CD4-positive, alpha-beta T cell treated with Interleukin-6 at 100 ng/mL for 8 hours (primary cell): Measurements from ENCODE around the gene CDKAL1.
"Not testable (repeated sequence)": the region's sequence is repeated elsewhere in the genome, so short reads cannot be mapped to it uniquely, and the experiment has no call there.

Experiments
- DNase-seq: peaks from one replicate; pipeline ENCODE4 v3.0.0-alpha.2; 2020; ENCODE audit warnings: mixed read lengths, low spot score

Gene CDKAL1

GRCh38 chr6:21180155-21180554 is 645.9 kb downstream of the CDKAL1 start:
- no peak for DNase-seq

- DNase-seq: no peak
Observed at GRCh38 chr6:21180800-21181337, 646.6 kb downstream of the CDKAL1 start.

- no peak for DNase-seq
Observed at GRCh38 chr6:21181866-21182265, 647.6 kb downstream of the CDKAL1 start.

GRCh38 chr6:21182589-21182988 is 648.3 kb downstream of the CDKAL1 start:
- DNase-seq: no peak

- DNase-seq: no peak
Observed at GRCh38 chr6:21185861-21186478, 651.7 kb downstream of the CDKAL1 start.

GRCh38 chr6:21186479-21187055 is 652.3 kb downstream of the CDKAL1 start:
- DNase-seq: no peak

- DNase-seq: no peak
Observed at GRCh38 chr6:21187485-21187884, 653.2 kb downstream of the CDKAL1 start.

- no peak for DNase-seq
Observed at GRCh38 chr6:21188505-21189223, 654.4 kb downstream of the CDKAL1 start.

- no peak for DNase-seq
Observed at GRCh38 chr6:21189759-21190158, 655.5 kb downstream of the CDKAL1 start.

GRCh38 chr6:21190701-21191100 is 656.4 kb downstream of the CDKAL1 start:
- no peak for DNase-seq

- DNase-seq: no peak
Observed at GRCh38 chr6:21193790-21194475, 659.7 kb downstream of the CDKAL1 start.

GRCh38 chr6:21195301-21195700 is 661.0 kb downstream of the CDKAL1 start:
- not testable (repeated sequence) for DNase-seq

- no peak for DNase-seq
Observed at GRCh38 chr6:21198032-21198640, 663.9 kb downstream of the CDKAL1 start.

GRCh38 chr6:21199262-21199661 is 665.0 kb downstream of the CDKAL1 start:
- DNase-seq: no peak

GRCh38 chr6:21200134-21200870 is 666.0 kb downstream of the CDKAL1 start:
- no peak for DNase-seq

GRCh38 chr6:21201187-21201586 is 666.9 kb downstream of the CDKAL1 start:
- no peak for DNase-seq

- DNase-seq: no peak
Observed at GRCh38 chr6:21201637-21202350, 667.5 kb downstream of the CDKAL1 start.

- DNase-seq: no peak
Observed at GRCh38 chr6:21202521-21202920, 668.3 kb downstream of the CDKAL1 start.

- DNase-seq: no peak
Observed at GRCh38 chr6:21204951-21205350, 670.7 kb downstream of the CDKAL1 start.

- no peak for DNase-seq
Observed at GRCh38 chr6:21208081-21208795, 674.0 kb downstream of the CDKAL1 start.
